SU-DHL-6 (cell line): ENCODE results near the gene EIF4E1B.

Experiments used
- H2AFZ ChIP-seq: fragments of 200-600 bp; sonication (generic); 2 replicates; pipeline ENCODE4 v1.6.1; 2014; ENCODE audit warnings: low read depth, mild to moderate bottlenecking, moderate library complexity, mixed read lengths, antibody characterized with exemption, low read length; ENCODE audit not compliant: severe bottlenecking
- H3F3A ChIP-seq: fragments of 200-600 bp; shearing (Covaris generic); 2 replicates; pipeline ENCODE4 v1.6.0; 2016; ENCODE audit warnings: antibody characterized with exemption, mild to moderate bottlenecking; ENCODE audit not compliant: insufficient read depth
- H3K27ac ChIP-seq: fragments of 200-600 bp; sonication (generic); 2 replicates; pipeline ENCODE4 v1.5.1; 2016; ENCODE audit warnings: low read depth, mild to moderate bottlenecking, low read length, moderate library complexity, mixed read lengths
- H3K27me3 ChIP-seq: fragments of 200-600 bp; sonication (generic), shearing (Covaris generic); 2 replicates; pipeline ENCODE4 v1.6.0; 2014; ENCODE audit warnings: mild to moderate bottlenecking, low read length
- H3K36me3 ChIP-seq: fragments of 200-600 bp; sonication (generic); 2 replicates; pipeline ENCODE4 v1.6.1; 2014; ENCODE audit warnings: mild to moderate bottlenecking, low read length, mixed read lengths
- H3K4me2 ChIP-seq: fragments of 300-600, 200-600 bp; shearing (Covaris generic), sonication (generic); 2 replicates; pipeline ENCODE4 v1.6.0; 2014; ENCODE audit warnings: low read length, low read depth, mild to moderate bottlenecking; ENCODE audit not compliant: poor library complexity, severe bottlenecking
- H3K4me3 ChIP-seq: fragments of 200-600 bp; sonication (generic); 2 replicates; pipeline ENCODE4 v1.5.1; 2014; ENCODE audit warnings: antibody characterized with exemption, low read length, mild to moderate bottlenecking, mixed read lengths; ENCODE audit not compliant: insufficient read depth, poor library complexity, severe bottlenecking
- H3K79me2 ChIP-seq: fragments of 200-600 bp; sonication (generic); 2 replicates; pipeline ENCODE4 v1.6.1; 2014; ENCODE audit warnings: mild to moderate bottlenecking, low read length, moderate library complexity; ENCODE audit not compliant: insufficient read depth
- H3K9ac ChIP-seq: fragments of 200-600 bp; sonication (generic); 2 replicates; pipeline ENCODE4 v1.7.0; 2014; ENCODE audit warnings: mild to moderate bottlenecking, low read length
- H3K9me2 ChIP-seq: fragments of 200-600 bp; sonication (generic); replicated peaks from 2 replicates; pipeline ENCODE4 v1.6.1; 2014; ENCODE audit warnings: low read length; ENCODE audit not compliant: insufficient read depth
- H3K9me3 ChIP-seq: fragments of 200-600 bp; sonication (generic); 2 replicates; pipeline ENCODE4 v1.6.1; 2014; ENCODE audit warnings: low read length, mixed read lengths; ENCODE audit not compliant: insufficient read depth
- H4K20me1 ChIP-seq: fragments of 200-600 bp; sonication (generic); 2 replicates; pipeline ENCODE4 v1.6.1; 2014; ENCODE audit warnings: low read depth, mild to moderate bottlenecking, antibody characterized with exemption, low read length, moderate library complexity, mixed read lengths
- CTCF ChIP-seq: fragments of 200-600 bp; sonication (generic); IDR thresholded peaks from one replicate; pipeline ENCODE4 v1.5.1; 2017; ENCODE audit warnings: antibody characterized with exemption, mild to moderate bottlenecking, low read length, moderate library complexity; ENCODE audit not compliant: insufficient read depth, poor library complexity, severe bottlenecking
- EZH2phosphoT487 ChIP-seq: fragments of 200-600 bp; sonication (generic), shearing (Covaris generic); conservative IDR thresholded peaks from 2 replicates; pipeline ENCODE4 v1.6.1; 2018; ENCODE audit warnings: mild to moderate bottlenecking, antibody characterized with exemption, low read length, moderate library complexity, mixed read lengths

Gene EIF4E1B

GRCh38 chr5:176619569-176620332 lies 10.7 kb upstream of the EIF4E1B start:
- H3K27ac ChIP-seq, result no peak overlapping the region
- H4K20me1 ChIP-seq, result no peaks in the 10 kb centered on the region
- no peak overlapping the region for H3K4me3 ChIP-seq
- H3K79me2 ChIP-seq, result no peaks in the 10 kb centered on the region
- no peak for TF ChIP-seq CTCF
- no peak for TF ChIP-seq EZH2phosphoT487
- H2AFZ ChIP-seq, result no peak overlapping the region
- no peaks in the 10 kb centered on the region for H3K27me3 ChIP-seq
- no peak overlapping the region for H3K4me2 ChIP-seq
- H3K9me2 ChIP-seq, result no peaks in the 10 kb centered on the region
- H3K9ac ChIP-seq, result no peak overlapping the region
- no peaks in the 10 kb centered on the region for H3K9me3 ChIP-seq
- H3F3A ChIP-seq, result no peaks in the 10 kb centered on the region
- no peaks in the 10 kb centered on the region for H3K36me3 ChIP-seq

GRCh38 chr5:176620333-176620981 lies 10.0 kb upstream of the EIF4E1B start:
- no peaks in the 10 kb centered on the region for H3K27me3 ChIP-seq
- no peaks in the 10 kb centered on the region for H3K36me3 ChIP-seq
- no peak overlapping the region for H3K27ac ChIP-seq
- H3K9me2 ChIP-seq, result no peaks in the 10 kb centered on the region
- no peak overlapping the region for H3K4me3 ChIP-seq
- TF ChIP-seq CTCF, result no peak
- TF ChIP-seq EZH2phosphoT487, result no peak
- no peaks in the 10 kb centered on the region for H3K9me3 ChIP-seq
- H3K4me2 ChIP-seq, result no peak overlapping the region
- no peaks in the 10 kb centered on the region for H4K20me1 ChIP-seq
- H3F3A ChIP-seq, result no peaks in the 10 kb centered on the region
- H3K79me2 ChIP-seq, result no peaks in the 10 kb centered on the region
- no peak overlapping the region for H3K9ac ChIP-seq
- H2AFZ ChIP-seq, result no peak overlapping the region

- no peaks in the 10 kb centered on the region for H3K27me3 ChIP-seq
- H4K20me1 ChIP-seq, result no peaks in the 10 kb centered on the region
- no peaks in the 10 kb centered on the region for H3K9me3 ChIP-seq
- no peaks in the 10 kb centered on the region for H3K9me2 ChIP-seq
- no peaks in the 10 kb centered on the region for H3K36me3 ChIP-seq
- H3K9ac ChIP-seq, result no peak overlapping the region
- no peak for TF ChIP-seq CTCF
- TF ChIP-seq EZH2phosphoT487, result no peak
- H3K4me3 ChIP-seq, result no peak overlapping the region
- H2AFZ ChIP-seq, result no peak overlapping the region
- no peaks in the 10 kb centered on the region for H3F3A ChIP-seq
- H3K79me2 ChIP-seq, result no peaks in the 10 kb centered on the region
- H3K4me2 ChIP-seq, result no peak overlapping the region
- no peak overlapping the region for H3K27ac ChIP-seq
These were observed 8.8 kb upstream of the EIF4E1B start for GRCh38 chr5:176621661-176622079.
